Activated naive CD4-positive, alpha-beta T cell treated with anti-CD3 and anti-CD28 coated beads, Interleukin-2, amount 50 U/mL, for 16 hours (primary cell): Measurements from ENCODE around the gene NME9.

Experiments used
- DNase-seq: peaks from one replicate; pipeline ENCODE4 v3.0.0-alpha.2; 2020

Gene NME9

GRCh38 chr3:138270245-138270644, 59.4 kb downstream of the NME9 start:
- no peak for DNase-seq

GRCh38 chr3:138267083-138267482, 62.6 kb downstream of the NME9 start:
- DNase-seq, result no peak

- no peak for DNase-seq
Observed at GRCh38 chr3:138265745-138266144, 63.9 kb downstream of the NME9 start.

- no peak for DNase-seq
Observed at GRCh38 chr3:138263104-138263503, 66.5 kb downstream of the NME9 start.

GRCh38 chr3:138260611-138261010, 69.0 kb downstream of the NME9 start:
- no peak for DNase-seq

GRCh38 chr3:138259126-138259525, 70.5 kb downstream of the NME9 start:
- no peak for DNase-seq

DNA sequence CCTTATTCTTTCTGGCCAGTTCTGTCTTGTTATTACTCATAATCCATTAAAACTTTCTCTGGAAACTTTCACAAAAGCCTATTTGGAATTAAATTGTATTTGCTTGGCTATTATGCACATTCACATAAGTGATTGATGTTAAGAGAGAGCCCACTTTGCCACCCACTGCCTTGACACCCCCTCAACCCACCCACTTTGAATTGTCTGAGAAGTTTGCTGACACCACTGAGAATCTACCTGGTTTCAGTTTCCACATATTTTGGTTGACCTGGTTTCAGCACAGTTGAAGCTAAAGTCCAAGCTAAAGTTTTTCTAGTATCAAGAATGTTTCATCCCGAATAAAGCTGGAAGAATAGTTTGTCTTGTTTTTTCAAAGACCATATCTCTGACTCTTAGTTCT, 71.7 kb downstream of the NME9 start:
- no peak for DNase-seq

GRCh38 chr3:138256022-138256421, 73.6 kb downstream of the NME9 start:
- no peak for DNase-seq

DNA sequence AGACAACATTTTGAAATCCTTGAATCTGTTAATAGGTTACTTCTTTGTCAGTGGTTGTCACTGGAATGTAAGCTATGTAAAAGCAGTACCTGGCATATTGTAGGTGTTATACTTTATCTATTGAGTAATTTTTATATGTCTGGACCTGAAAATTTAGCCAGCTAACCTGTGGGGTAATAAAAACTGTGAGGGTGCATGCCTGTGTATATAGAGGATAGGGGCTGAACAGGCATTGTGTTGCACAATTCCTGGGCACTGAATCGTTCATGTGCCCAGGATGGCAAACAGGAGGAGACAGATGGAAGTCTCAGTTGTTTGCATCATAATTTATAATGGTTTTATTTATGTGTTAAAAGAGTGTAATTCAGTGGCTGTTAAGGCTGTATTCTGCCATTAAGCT, 75.4 kb downstream of the NME9 start:
- DNase-seq, result no peak

DNA sequence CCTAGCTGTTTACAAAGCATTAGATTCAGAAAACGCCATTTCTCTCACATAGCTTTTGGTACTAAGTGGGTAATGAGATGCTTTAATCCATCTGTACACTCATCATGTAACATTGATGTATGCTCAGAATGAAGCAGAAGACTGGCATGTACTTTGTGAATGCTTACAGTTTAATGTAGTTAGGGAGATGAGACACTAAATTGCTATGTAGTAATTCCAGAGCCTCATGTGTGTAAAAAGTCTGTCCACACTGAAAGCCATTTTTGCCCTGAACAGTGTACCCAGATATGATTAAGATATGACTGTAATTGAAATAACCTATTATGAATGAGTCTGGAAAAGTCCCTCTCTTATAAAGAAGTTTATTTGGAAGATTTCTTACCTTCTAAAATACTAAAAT, 76.0 kb downstream of the NME9 start:
- no peak for DNase-seq
